OCI-LY7 (cell line): Measurements from ENCODE around the gene CDYL. TPM values are rescaled to one million over a fixed set of nuclear protein-coding genes. Genes with fewer than 3 reads are reported as not detected.

Experiments
- BruUV-seq: library from RNA; stranded (reverse); fragments of 400-500 nt; replicated peaks from 2 replicates; lab custom pipeline; 2021; lab: Mats Ljungman, UMichigan
- CTCF ChIA-PET: fragments of 300-600 bp; sonication (Branson Sonifier 250); formaldehyde crosslinking; loops from one replicate; lab custom pipeline; 2022; ENCODE audit warnings: antibody characterized with exemption; ENCODE audit not compliant: unreplicated experiment; lab: Charles Lee
- POLR2A ChIA-PET: fragments of 300-600 bp; sonication (Branson Sonifier 250); formaldehyde crosslinking; loops from one replicate; lab custom pipeline; 2022; ENCODE audit warnings: antibody characterized with exemption; lab: Charles Lee
- DNase-seq: peaks from one replicate; pipeline ENCODE4 v3.0.0-alpha.2; 2015; ENCODE audit warnings: low spot score
- H2AFZ ChIP-seq: fragments of 200-600 bp; sonication (generic), shearing (Covaris generic); 2 replicates; pipeline ENCODE4 v1.6.1; 2014; ENCODE audit warnings: mild to moderate bottlenecking, antibody characterized with exemption, low read length, moderate library complexity
- H3K27ac ChIP-seq: fragments of 200-600 bp; sonication (generic); 2 replicates; pipeline ENCODE4 v1.5.1; 2014; ENCODE audit warnings: mixed run types, low read depth, mild to moderate bottlenecking, moderate library complexity, low read length, inconsistent platforms; ENCODE audit not compliant: poor library complexity, severe bottlenecking
- H3K36me3 ChIP-seq: fragments of 200-600 bp; sonication (generic); 2 replicates; pipeline ENCODE4 v1.6.1; 2014; ENCODE audit warnings: mild to moderate bottlenecking, antibody characterized with exemption, low read length, moderate library complexity, mixed read lengths; ENCODE audit not compliant: insufficient read depth
- H3K4me1 ChIP-seq: fragments of 200-600 bp; sonication (generic); 2 replicates; pipeline ENCODE4 v1.5.1; 2014; ENCODE audit warnings: mild to moderate bottlenecking, low read length; ENCODE audit not compliant: insufficient read depth, poor library complexity, severe bottlenecking
- H3K4me2 ChIP-seq: fragments of 200-600 bp; sonication (generic); 2 replicates; pipeline ENCODE4 v1.6.1; 2014; ENCODE audit warnings: mild to moderate bottlenecking, low read length
- H3K4me3 ChIP-seq: fragments of 200-600 bp; sonication (generic); 2 replicates; pipeline ENCODE4 v1.5.1; 2014; ENCODE audit warnings: mild to moderate bottlenecking, low read depth, low read length; ENCODE audit not compliant: poor library complexity, severe bottlenecking
- H3K79me2 ChIP-seq: fragments of 200-600 bp; sonication (generic); 2 replicates; pipeline ENCODE4 v1.6.1; 2016; ENCODE audit warnings: low read depth, mild to moderate bottlenecking, low read length, moderate library complexity, mixed read lengths; ENCODE audit not compliant: insufficient read depth
- H3K9me2 ChIP-seq: fragments of 200-600 bp; sonication (generic); 2 replicates; pipeline ENCODE4 v1.6.1; 2016; ENCODE audit warnings: mild to moderate bottlenecking, low read length, mixed read lengths; ENCODE audit not compliant: insufficient read depth
- H3K9me3 ChIP-seq: fragments of 200-600 bp; sonication (generic); 2 replicates; pipeline ENCODE4 v1.6.1; 2014; ENCODE audit warnings: mild to moderate bottlenecking, mixed run types, low read length, mixed read lengths
- H4K20me1 ChIP-seq: fragments of 200-600 bp; sonication (generic); 2 replicates; pipeline ENCODE4 v1.6.1; 2014; ENCODE audit warnings: mild to moderate bottlenecking, antibody characterized with exemption, low read length, moderate library complexity, mixed read lengths; ENCODE audit not compliant: insufficient read depth
- CTCF ChIP-seq: fragments of 200-600 bp; sonication (generic); conservative IDR thresholded peaks from 2 replicates; pipeline ENCODE4 v1.5.1; 2014; ENCODE audit warnings: mild to moderate bottlenecking, antibody characterized with exemption, low read length, moderate library complexity, mixed read lengths
- EZH2phosphoT487 ChIP-seq: fragments of 200-600 bp; sonication (generic); IDR thresholded peaks from 2 replicates; pipeline ENCODE4 v1.6.1; 2018; ENCODE audit warnings: low read depth, borderline replicate concordance, mild to moderate bottlenecking, mixed run types, antibody characterized with exemption, low read length, moderate library complexity, mixed read lengths
- intact Hi-C: fragments of 100-400 bp; cut with micrococcal nuclease; formaldehyde crosslinking; loops from one replicate; pipeline ENCODE4 v1.10.0; 2022; ENCODE audit not compliant: unreplicated experiment
- total RNA-seq, 2 experiments: library from RNA; depleted of rRNA in 1 of 2; stranded (reverse); fragments of >200 nt in 1 of 2; shearing (Covaris generic) in 1 of 2; gene quantifications; 2 replicates each; pipeline ENCODE4 v1.2.3, GENCODE V29; 2014 to 2022

Gene CDYL
- total RNA-seq, 2 experiments from 2014 or later, result 33.6 to 76.4 TPM

GRCh38 chr6:4928426-4928825 lies 152.2 kb downstream of the CDYL start:
- no peaks in the 10 kb centered on the region for H3K9me3 ChIP-seq
- ChIA-PET CTCF (interaction anchor here (0.6 to 1.0 kb wide), 2 partner anchors 26 to 124 kb away, joined by 3 read pairs; no protein-coding TSS in a partner anchor), POLR2A (interaction anchor here (0.6 to 1.9 kb wide), 6 partner anchors 14 to 143 kb away, joined by 3 to 11 read pairs (median 6); no protein-coding TSS in a partner anchor)
- no peaks in the 10 kb centered on the region; the same call in 1 of the 2 replicates for H3K36me3 ChIP-seq
- no peak overlapping the region for H3K4me3 ChIP-seq
- H3K9me2 ChIP-seq, result no peaks in the 10 kb centered on the region
- H3K4me2 ChIP-seq, result no peak overlapping the region
- no peaks in the 10 kb centered on the region for H3K4me1 ChIP-seq
- DNase-seq, result no peak
- H4K20me1 ChIP-seq, result no peaks in the 10 kb centered on the region
- TF ChIP-seq CTCF (no peak), EZH2phosphoT487 (no peak)
- no peak overlapping the region for H2AFZ ChIP-seq
- intact Hi-C loops, result no loop called here
- no TSS peak for BruUV-seq
- peaks cover 13% of the 10 kb centered on the region; the same call in 1 of the 2 replicates for H3K79me2 ChIP-seq
- no peak overlapping the region for H3K27ac ChIP-seq

- H3K4me2 ChIP-seq, result no peak overlapping the region
- ChIA-PET CTCF (no interaction called here), POLR2A (interaction anchor here (0.6 to 1.2 kb wide), 4 partner anchors 75 to 1087 kb away, joined by 3 read pairs; no protein-coding TSS in a partner anchor)
- no peak overlapping the region for H2AFZ ChIP-seq
- H3K4me1 ChIP-seq, result no peaks in the 10 kb centered on the region
- no peaks in the 10 kb centered on the region for H3K9me3 ChIP-seq
- H3K9me2 ChIP-seq, result no peaks in the 10 kb centered on the region
- peaks cover 13% of the 10 kb centered on the region; the same call in 1 of the 2 replicates for H3K79me2 ChIP-seq
- TF ChIP-seq EZH2phosphoT487 (no peak), CTCF (no peak)
- DNase-seq, result no peak
- intact Hi-C loops, result no loop called here
- BruUV-seq, result no TSS peak
- H3K36me3 ChIP-seq, result no peaks in the 10 kb centered on the region; the same call in 1 of the 2 replicates
- no peak overlapping the region for H3K27ac ChIP-seq
- H3K4me3 ChIP-seq, result no peak overlapping the region
- no peaks in the 10 kb centered on the region for H4K20me1 ChIP-seq
Observed at GRCh38 chr6:4929097-4929718, 153.0 kb downstream of the CDYL start.
